ENCODE results near the gene PUM2.

PUM2 gene

GRCh38 chr2:20242727-20243377 is 107.8 kb downstream of the PUM2 start:
- no peak for TF ChIP-seq TCF12 (IDR thresholded peaks at IDR 0.05; ENCODE audit: low read depth)

DNA sequence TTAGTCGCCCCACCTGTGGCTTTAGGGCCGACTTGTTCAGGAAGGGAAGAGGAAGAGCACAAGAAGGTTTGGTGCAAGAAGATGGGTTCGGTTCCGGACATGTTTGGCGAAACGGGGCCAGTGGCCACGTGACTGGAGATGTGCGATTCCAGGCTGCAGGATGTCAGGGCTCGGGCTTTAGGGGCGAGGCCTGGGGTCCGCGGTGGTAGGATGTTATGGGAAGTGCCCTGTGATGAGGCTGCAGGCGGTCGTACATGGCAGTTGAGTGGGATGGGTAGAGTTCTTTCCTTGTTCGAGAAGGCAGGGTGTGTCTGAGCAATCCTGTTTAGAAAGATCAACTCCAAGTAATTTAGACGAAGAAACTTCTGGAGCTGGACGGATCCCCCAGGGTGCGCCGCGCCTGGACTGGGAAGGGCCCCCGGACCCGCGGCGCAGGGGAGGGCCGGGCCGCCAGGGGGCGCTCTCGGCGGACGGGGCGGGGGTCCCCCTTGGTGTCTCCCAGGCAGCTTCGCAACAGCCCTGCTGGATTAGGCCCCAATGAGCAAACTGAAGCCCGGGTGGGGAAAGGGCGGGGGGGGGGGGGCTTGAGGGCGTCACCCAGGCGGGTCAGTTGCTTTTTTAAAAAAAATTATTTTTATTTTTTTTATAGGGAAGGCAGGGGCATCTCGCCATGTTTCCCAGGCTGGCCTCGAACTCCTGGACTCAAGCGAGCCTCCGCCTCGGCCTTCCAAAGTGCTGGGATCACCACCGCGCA is 108.5 kb downstream of the PUM2 start:
- TF ChIP-seq, protein P1, sequence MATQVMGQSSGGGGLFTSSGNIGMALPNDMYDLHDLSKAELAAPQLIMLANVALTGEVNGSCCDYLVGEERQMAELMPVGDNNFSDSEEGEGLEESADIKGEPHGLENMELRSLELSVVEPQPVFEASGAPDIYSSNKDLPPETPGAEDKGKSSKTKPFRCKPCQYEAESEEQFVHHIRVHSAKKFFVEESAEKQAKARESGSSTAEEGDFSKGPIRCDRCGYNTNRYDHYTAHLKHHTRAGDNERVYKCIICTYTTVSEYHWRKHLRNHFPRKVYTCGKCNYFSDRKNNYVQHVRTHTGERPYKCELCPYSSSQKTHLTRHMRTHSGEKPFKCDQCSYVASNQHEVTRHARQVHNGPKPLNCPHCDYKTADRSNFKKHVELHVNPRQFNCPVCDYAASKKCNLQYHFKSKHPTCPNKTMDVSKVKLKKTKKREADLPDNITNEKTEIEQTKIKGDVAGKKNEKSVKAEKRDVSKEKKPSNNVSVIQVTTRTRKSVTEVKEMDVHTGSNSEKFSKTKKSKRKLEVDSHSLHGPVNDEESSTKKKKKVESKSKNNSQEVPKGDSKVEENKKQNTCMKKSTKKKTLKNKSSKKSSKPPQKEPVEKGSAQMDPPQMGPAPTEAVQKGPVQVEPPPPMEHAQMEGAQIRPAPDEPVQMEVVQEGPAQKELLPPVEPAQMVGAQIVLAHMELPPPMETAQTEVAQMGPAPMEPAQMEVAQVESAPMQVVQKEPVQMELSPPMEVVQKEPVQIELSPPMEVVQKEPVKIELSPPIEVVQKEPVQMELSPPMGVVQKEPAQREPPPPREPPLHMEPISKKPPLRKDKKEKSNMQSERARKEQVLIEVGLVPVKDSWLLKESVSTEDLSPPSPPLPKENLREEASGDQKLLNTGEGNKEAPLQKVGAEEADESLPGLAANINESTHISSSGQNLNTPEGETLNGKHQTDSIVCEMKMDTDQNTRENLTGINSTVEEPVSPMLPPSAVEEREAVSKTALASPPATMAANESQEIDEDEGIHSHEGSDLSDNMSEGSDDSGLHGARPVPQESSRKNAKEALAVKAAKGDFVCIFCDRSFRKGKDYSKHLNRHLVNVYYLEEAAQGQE (IDR thresholded peaks at IDR 0.05; ENCODE audit: low read depth) = no peak
- TF ChIP-seq EGR1 (IDR thresholded peaks at IDR 0.05) (no peak), RAD21 (IDR thresholded peaks at IDR 0.05; ENCODE audit: low read depth) (no peak), YY1 (IDR thresholded peaks at IDR 0.05; ENCODE audit: low read depth) (no peak), TCF12 (IDR thresholded peaks at IDR 0.05; ENCODE audit: low read depth) (no peak), NFIC (IDR thresholded peaks at IDR 0.05) (no peak), ZBTB7A (IDR thresholded peaks at IDR 0.05; ENCODE audit: low read depth) (no peak), FOXM1 (IDR thresholded peaks at IDR 0.05; ENCODE audit: borderline replicate concordance, low read depth) (no peak), EP300 (IDR thresholded peaks at IDR 0.05; ENCODE audit: borderline replicate concordance) (no peak), USF1 (IDR thresholded peaks at IDR 0.05) (no peak), CEBPB (IDR thresholded peaks at IDR 0.05) (no peak), CREB1 (IDR thresholded peaks at IDR 0.05; ENCODE audit: low read depth) (no peak), TAF1 (IDR thresholded peaks at IDR 0.05; ENCODE audit: low read depth) (no peak)
- TF ChIP-seq, protein P2, sequence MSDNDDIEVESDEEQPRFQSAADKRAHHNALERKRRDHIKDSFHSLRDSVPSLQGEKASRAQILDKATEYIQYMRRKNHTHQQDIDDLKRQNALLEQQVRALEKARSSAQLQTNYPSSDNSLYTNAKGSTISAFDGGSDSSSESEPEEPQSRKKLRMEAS (IDR thresholded peaks at IDR 0.05) = no peak

DNA sequence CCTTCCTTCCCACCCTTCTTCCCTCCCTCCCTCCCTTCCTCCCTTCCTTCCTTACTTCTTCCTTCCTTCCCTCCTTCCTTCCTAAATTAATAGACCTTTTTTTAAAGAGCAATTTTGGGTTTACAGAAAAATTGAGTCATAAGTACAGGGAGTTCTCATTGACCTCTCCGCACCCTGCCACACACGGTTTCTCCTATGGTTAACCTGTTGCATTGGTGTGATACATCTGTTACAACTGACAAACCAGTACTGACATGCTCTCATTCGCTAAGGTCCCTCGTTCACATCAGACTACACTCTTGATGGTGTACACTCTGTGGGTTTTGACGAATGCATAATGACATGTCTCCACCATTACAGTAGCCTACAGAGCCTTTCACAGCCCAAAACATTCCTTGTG is 114.1 kb downstream of the PUM2 start:
- TF ChIP-seq, protein P1 (IDR thresholded peaks at IDR 0.05; ENCODE audit: low read depth) = no peak
- no peak for TF ChIP-seq TCF12 (IDR thresholded peaks at IDR 0.05; ENCODE audit: low read depth)
- TF ChIP-seq CREB1 (IDR thresholded peaks at IDR 0.05; ENCODE audit: low read depth) = no peak
- no peak for TF ChIP-seq TAF1 (IDR thresholded peaks at IDR 0.05; ENCODE audit: low read depth)
- TF ChIP-seq TEAD4 (IDR thresholded peaks at IDR 0.05) = no peak
- TF ChIP-seq USF1 (IDR thresholded peaks at IDR 0.05) = no peak

DNA sequence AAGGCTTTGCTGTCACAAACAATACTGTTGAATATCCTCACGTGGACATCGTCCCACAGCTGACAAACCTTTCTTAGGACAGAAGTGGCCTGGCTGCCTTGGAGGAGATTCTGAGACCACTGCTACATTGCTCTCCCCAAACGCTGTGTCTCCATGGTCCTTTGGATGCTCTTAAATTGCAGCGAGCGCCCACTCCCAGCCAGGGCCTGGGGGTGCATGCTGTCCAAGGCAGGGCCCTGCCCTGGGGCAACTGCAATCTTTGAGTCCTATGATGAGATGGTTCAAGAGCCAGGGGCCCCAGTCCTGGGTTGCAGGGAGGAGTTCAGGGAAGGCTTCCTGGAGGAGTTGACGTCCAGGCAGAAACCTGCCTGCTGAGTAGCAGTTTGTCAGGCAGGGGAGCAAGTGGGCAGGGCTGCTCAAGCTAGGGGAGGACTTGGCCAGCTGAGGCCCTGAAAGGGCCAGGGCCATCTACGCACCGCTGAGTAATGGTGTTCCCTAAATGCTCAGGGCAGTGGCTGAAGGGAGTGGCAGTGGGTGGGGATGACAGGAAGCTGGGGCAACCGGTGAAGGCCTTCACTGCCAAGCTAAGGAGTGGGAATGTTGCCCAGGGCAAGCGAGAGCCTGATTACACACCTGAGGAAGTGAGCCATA is 114.9 kb downstream of the PUM2 start:
- TF ChIP-seq, protein P1 (IDR thresholded peaks at IDR 0.05; ENCODE audit: low read depth) = no peak
- TF ChIP-seq ZBTB7A (IDR thresholded peaks at IDR 0.05; ENCODE audit: low read depth) = no peak
- TF ChIP-seq, protein P2 (IDR thresholded peaks at IDR 0.05) = 0 out of 2 replicates have a peak, but pooled peaks have one; percentile 20
- TF ChIP-seq NFIC (IDR thresholded peaks at IDR 0.05) = peak; percentile 42; the same call in 1 of the 2 replicates
- TF ChIP-seq EGR1 (IDR thresholded peaks at IDR 0.05) = no peak
- peak; percentile 2; the same call in 1 of the 2 replicates for TF ChIP-seq RAD21 (IDR thresholded peaks at IDR 0.05; ENCODE audit: low read depth)
- TF ChIP-seq EP300 (IDR thresholded peaks at IDR 0.05; ENCODE audit: borderline replicate concordance) = peak; percentile 29; the same call in 1 of the 2 replicates
- TF ChIP-seq YY1 (IDR thresholded peaks at IDR 0.05; ENCODE audit: low read depth) = no peak
- no peak for TF ChIP-seq FOXM1 (IDR thresholded peaks at IDR 0.05; ENCODE audit: borderline replicate concordance, low read depth)
- TF ChIP-seq TEAD4 (IDR thresholded peaks at IDR 0.05) = 0 out of 2 replicates have a peak, but pooled peaks have one; percentile 28
